ENCODE measurements around the gene RASEF. TPM values are rescaled to one million over a fixed set of nuclear protein-coding genes. Genes with fewer than 3 reads are reported as not detected.
"Not testable (repeated sequence)": the region's sequence is repeated elsewhere in the genome, so short reads cannot be mapped to it uniquely, and the experiment has no call there.

Gene RASEF
- polyA plus RNA-seq, 3 donors = 0.11 to 11.5 (median 1.3) TPM

DNA sequence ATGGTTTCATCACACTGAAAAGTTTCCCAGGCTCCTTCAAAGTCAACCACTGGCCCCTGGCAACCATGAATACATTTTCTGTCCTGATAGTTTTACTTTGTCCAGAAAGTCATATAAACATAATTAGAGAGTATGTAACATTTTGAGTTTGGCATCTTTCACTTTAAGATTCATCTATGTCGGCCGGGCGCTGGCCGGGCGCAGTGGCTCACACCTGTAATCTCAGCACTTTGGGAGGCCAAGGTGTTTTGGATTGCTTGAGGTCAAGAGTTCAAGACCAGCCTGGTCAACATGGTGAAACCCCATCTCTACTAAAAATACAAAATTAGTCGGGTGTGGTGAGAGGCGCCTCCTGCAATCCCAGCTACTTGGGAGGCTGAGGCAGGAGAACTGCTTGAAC is 126.4 kb downstream of the RASEF start:
- not testable (repeated sequence) for H3K27ac ChIP-seq (ENCODE audit: low read depth, low read length)
- 94 to 97% (median 96%) methylated on average over 7 of the region's 7 CpGs for WGBS, 3 donors

DNA sequence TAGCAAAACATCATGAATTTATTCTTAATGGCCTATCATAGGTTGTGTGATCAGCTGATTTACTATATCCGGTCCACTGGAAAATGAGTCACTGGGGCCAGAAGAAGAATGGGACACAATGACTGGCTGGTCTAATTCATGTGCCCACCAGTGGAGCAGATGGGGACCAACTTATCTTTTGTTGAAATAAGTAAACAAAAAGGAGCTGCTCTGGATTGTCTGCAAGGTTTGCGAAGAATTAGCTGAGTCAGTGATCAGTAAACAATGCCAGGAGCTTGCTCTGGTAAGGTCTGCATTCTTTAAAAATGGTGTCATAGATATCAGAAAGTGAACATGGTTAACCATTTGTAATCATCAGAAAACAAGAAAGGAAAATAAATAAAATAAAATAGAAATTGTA is 128.0 kb downstream of the RASEF start:
- 36 to 72% (median 67%) methylated on average over 2 of the region's 2 CpGs for WGBS, 3 donors
- no peak overlapping the region for H3K27ac ChIP-seq (ENCODE audit: low read depth, low read length)

DNA sequence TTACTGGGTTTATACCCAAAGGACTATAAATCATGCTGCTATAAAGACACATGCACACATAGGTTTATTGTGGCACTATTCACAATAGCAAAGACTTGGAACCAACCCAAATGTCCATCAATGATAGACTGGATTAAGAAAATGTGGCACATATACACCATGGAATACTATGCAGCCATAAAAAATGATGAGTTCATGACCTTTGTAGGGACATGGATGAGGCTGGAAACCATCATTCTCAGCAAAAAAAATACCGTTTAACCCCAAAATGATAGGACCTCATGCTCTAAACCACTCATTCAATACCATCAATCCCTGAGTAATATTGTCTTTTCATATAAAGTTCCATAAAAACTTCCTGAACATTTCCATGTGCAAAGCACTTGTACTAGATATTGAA is 128.9 kb downstream of the RASEF start:
- not testable (repeated sequence) for H3K27ac ChIP-seq (ENCODE audit: low read depth, low read length)
- 57 to 72% (median 69%) methylated on average over 1 of the region's 1 CpG for WGBS, 3 donors

DNA sequence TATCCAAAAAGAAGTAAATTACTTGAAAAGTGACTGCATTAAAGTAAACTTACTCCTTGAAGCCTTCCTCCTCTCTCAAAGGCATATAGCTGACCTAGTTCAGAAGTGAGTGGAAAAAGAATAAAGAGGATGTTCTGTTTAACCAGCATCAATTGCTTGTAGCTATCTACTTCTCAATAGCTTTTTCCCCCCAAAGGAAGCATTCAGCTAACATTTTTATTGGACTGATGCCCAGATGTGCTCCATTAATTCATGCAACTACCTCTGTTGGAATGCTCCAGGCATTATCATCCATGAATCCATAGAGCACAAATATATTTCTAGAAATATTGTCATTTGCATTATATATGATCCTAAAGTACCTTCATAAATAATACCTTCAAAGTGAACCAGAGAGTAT is 132.8 kb downstream of the RASEF start:
- no peak overlapping the region for H3K27ac ChIP-seq (ENCODE audit: low read depth, low read length)

Data from adipose tissue (tissue), 3 donors.